SU-DHL-6 (cell line): ENCODE measurements around the gene COL12A1.

Experiments used
- H2AFZ ChIP-seq: fragments of 200-600 bp; sonication (generic); 2 replicates; pipeline ENCODE4 v1.6.1; 2014; ENCODE audit warnings: low read depth, mild to moderate bottlenecking, moderate library complexity, mixed read lengths, antibody characterized with exemption, low read length; ENCODE audit not compliant: severe bottlenecking
- H3F3A ChIP-seq: fragments of 200-600 bp; shearing (Covaris generic); 2 replicates; pipeline ENCODE4 v1.6.0; 2016; ENCODE audit warnings: antibody characterized with exemption, mild to moderate bottlenecking; ENCODE audit not compliant: insufficient read depth
- H3K27ac ChIP-seq: fragments of 200-600 bp; sonication (generic); 2 replicates; pipeline ENCODE4 v1.5.1; 2016; ENCODE audit warnings: low read depth, mild to moderate bottlenecking, low read length, moderate library complexity, mixed read lengths
- H3K27me3 ChIP-seq: fragments of 200-600 bp; sonication (generic), shearing (Covaris generic); 2 replicates; pipeline ENCODE4 v1.6.0; 2014; ENCODE audit warnings: mild to moderate bottlenecking, low read length
- H3K36me3 ChIP-seq: fragments of 200-600 bp; sonication (generic); 2 replicates; pipeline ENCODE4 v1.6.1; 2014; ENCODE audit warnings: mild to moderate bottlenecking, low read length, mixed read lengths
- H3K4me2 ChIP-seq: fragments of 300-600, 200-600 bp; shearing (Covaris generic), sonication (generic); 2 replicates; pipeline ENCODE4 v1.6.0; 2014; ENCODE audit warnings: low read length, low read depth, mild to moderate bottlenecking; ENCODE audit not compliant: poor library complexity, severe bottlenecking
- H3K4me3 ChIP-seq: fragments of 200-600 bp; sonication (generic); 2 replicates; pipeline ENCODE4 v1.5.1; 2014; ENCODE audit warnings: antibody characterized with exemption, low read length, mild to moderate bottlenecking, mixed read lengths; ENCODE audit not compliant: insufficient read depth, poor library complexity, severe bottlenecking
- H3K79me2 ChIP-seq: fragments of 200-600 bp; sonication (generic); 2 replicates; pipeline ENCODE4 v1.6.1; 2014; ENCODE audit warnings: mild to moderate bottlenecking, low read length, moderate library complexity; ENCODE audit not compliant: insufficient read depth
- H3K9ac ChIP-seq: fragments of 200-600 bp; sonication (generic); 2 replicates; pipeline ENCODE4 v1.7.0; 2014; ENCODE audit warnings: mild to moderate bottlenecking, low read length
- H3K9me2 ChIP-seq: fragments of 200-600 bp; sonication (generic); replicated peaks from 2 replicates; pipeline ENCODE4 v1.6.1; 2014; ENCODE audit warnings: low read length; ENCODE audit not compliant: insufficient read depth
- H3K9me3 ChIP-seq: fragments of 200-600 bp; sonication (generic); 2 replicates; pipeline ENCODE4 v1.6.1; 2014; ENCODE audit warnings: low read length, mixed read lengths; ENCODE audit not compliant: insufficient read depth
- H4K20me1 ChIP-seq: fragments of 200-600 bp; sonication (generic); 2 replicates; pipeline ENCODE4 v1.6.1; 2014; ENCODE audit warnings: low read depth, mild to moderate bottlenecking, antibody characterized with exemption, low read length, moderate library complexity, mixed read lengths
- EZH2phosphoT487 ChIP-seq: fragments of 200-600 bp; sonication (generic), shearing (Covaris generic); conservative IDR thresholded peaks from 2 replicates; pipeline ENCODE4 v1.6.1; 2018; ENCODE audit warnings: mild to moderate bottlenecking, antibody characterized with exemption, low read length, moderate library complexity, mixed read lengths
- TF ChIP-seq, protein P1 (sequence below): fragments of 200-600 bp; sonication (generic); IDR thresholded peaks from one replicate; pipeline ENCODE4 v1.5.1; 2017; ENCODE audit warnings: antibody characterized with exemption, mild to moderate bottlenecking, low read length, moderate library complexity; ENCODE audit not compliant: insufficient read depth, poor library complexity, severe bottlenecking

COL12A1 gene

GRCh38 chr6:75236630-75237029, 30.8 kb upstream of the COL12A1 start:
- Histone ChIP-seq H3F3A (peaks cover 16% of the 10 kb centered on the region; the same call in 1 of the 2 replicates), H3K36me3 (peaks cover 29% of the 10 kb centered on the region)

DNA sequence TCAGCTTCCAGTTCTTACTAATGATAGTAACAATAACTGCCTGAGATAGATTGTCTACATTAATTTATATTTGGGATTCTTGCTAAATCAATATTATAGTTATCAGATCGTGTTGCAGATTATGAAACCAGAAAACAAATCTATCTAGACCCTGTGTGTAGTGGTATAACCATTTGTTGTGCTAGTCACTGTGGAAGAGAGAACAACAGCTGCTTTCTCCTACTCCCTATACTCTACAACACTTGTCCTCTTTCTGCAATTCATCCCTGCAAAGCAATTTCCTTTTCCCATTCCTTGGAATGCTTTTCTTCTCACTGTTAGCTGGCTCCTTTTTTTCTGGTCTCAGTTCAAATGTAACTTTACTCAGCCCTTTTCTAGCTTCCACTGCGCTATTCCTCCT, 29.4 kb upstream of the COL12A1 start:
- Histone ChIP-seq H3K9me3 (no peaks in the 10 kb centered on the region), H3K9me2 (no peaks in the 10 kb centered on the region), H3K4me2 (no peak overlapping the region), H3K27me3 (no peaks in the 10 kb centered on the region), H3F3A (0 out of 2 replicates have a peak, but pooled peaks cover 11% of the 10 kb centered on the region), H3K79me2 (peaks cover under 1% of the 10 kb centered on the region; the same call in 1 of the 2 replicates), H4K20me1 (no peaks in the 10 kb centered on the region), H2AFZ (no peak overlapping the region), H3K27ac (no peak overlapping the region), H3K4me3 (no peak overlapping the region), H3K9ac (no peak overlapping the region), H3K36me3 (peaks cover 18% of the 10 kb centered on the region)
- TF ChIP-seq, protein P1, sequence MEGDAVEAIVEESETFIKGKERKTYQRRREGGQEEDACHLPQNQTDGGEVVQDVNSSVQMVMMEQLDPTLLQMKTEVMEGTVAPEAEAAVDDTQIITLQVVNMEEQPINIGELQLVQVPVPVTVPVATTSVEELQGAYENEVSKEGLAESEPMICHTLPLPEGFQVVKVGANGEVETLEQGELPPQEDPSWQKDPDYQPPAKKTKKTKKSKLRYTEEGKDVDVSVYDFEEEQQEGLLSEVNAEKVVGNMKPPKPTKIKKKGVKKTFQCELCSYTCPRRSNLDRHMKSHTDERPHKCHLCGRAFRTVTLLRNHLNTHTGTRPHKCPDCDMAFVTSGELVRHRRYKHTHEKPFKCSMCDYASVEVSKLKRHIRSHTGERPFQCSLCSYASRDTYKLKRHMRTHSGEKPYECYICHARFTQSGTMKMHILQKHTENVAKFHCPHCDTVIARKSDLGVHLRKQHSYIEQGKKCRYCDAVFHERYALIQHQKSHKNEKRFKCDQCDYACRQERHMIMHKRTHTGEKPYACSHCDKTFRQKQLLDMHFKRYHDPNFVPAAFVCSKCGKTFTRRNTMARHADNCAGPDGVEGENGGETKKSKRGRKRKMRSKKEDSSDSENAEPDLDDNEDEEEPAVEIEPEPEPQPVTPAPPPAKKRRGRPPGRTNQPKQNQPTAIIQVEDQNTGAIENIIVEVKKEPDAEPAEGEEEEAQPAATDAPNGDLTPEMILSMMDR: no peak
- TF ChIP-seq EZH2phosphoT487: no peak

More at GRCh38 chr6:75236630-75237029, 30.8 kb upstream of the COL12A1 start:
- Histone ChIP-seq H3K9ac (no peak overlapping the region), H3K27me3 (no peaks in the 10 kb centered on the region), H3K9me3 (no peaks in the 10 kb centered on the region), H4K20me1 (peaks cover 5% of the 10 kb centered on the region; the same call in 1 of the 2 replicates), H3K27ac (no peak overlapping the region), H3K4me3 (no peak overlapping the region), H2AFZ (no peak overlapping the region), H3K9me2 (no peaks in the 10 kb centered on the region), H3K79me2 (peaks cover 14% of the 10 kb centered on the region), H3K4me2 (no peak overlapping the region)
- no peak for TF ChIP-seq EZH2phosphoT487
- TF ChIP-seq, protein P1: no peak

- Histone ChIP-seq H2AFZ (no peak overlapping the region), H3K79me2 (no peaks in the 10 kb centered on the region), H3K36me3 (peaks cover 12% of the 10 kb centered on the region), H3K9ac (no peak overlapping the region), H3K27me3 (no peaks in the 10 kb centered on the region), H3K9me2 (no peaks in the 10 kb centered on the region), H3K4me2 (no peak overlapping the region), H3K4me3 (no peak overlapping the region), H3K9me3 (no peaks in the 10 kb centered on the region), H3F3A (0 out of 2 replicates have a peak, but pooled peaks cover 11% of the 10 kb centered on the region), H4K20me1 (no peaks in the 10 kb centered on the region), H3K27ac (no peak overlapping the region)
- no peak for TF ChIP-seq EZH2phosphoT487
These were observed 28.4 kb upstream of the COL12A1 start for GRCh38 chr6:75234126-75234865.

- Histone ChIP-seq H3K9me2 (no peaks in the 10 kb centered on the region), H4K20me1 (no peaks in the 10 kb centered on the region), H3F3A (0 out of 2 replicates have a peak, but pooled peaks cover 11% of the 10 kb centered on the region), H3K27ac (no peak overlapping the region), H3K4me3 (no peak overlapping the region), H3K4me2 (no peak overlapping the region), H3K36me3 (peaks cover 10% of the 10 kb centered on the region; the same call in 1 of the 2 replicates), H3K27me3 (no peaks in the 10 kb centered on the region), H3K9me3 (no peaks in the 10 kb centered on the region), H3K9ac (no peak overlapping the region), H3K79me2 (no peaks in the 10 kb centered on the region), H2AFZ (no peak overlapping the region)
- TF ChIP-seq, protein P1: no peak
- no peak for TF ChIP-seq EZH2phosphoT487
These were observed 27.3 kb upstream of the COL12A1 start for GRCh38 chr6:75233092-75233615.
